ENCODE results near the gene CHST8. TPM values are rescaled to one million over a fixed set of nuclear protein-coding genes. Genes with fewer than 3 reads are reported as not detected.

CHST8 gene
- total RNA-seq, 1 donor, result not detected

GRCh38 chr19:33811246-33811645 is 189.5 kb downstream of the CHST8 start:
- H3K9me3 ChIP-seq (ENCODE audit: low read depth, low read length), result no peaks in the 10 kb centered on the region
- H3K4me1 ChIP-seq (ENCODE audit: insufficient read depth, low read length), result peaks cover 4% of the 10 kb centered on the region
- DNase-seq (ENCODE audit: insufficient read length, low spot score, missing footprints), result peak; percentile 62
- H3K27me3 ChIP-seq (ENCODE audit: insufficient read depth, low read length), result no peaks in the 10 kb centered on the region
- H3K79me2 ChIP-seq (ENCODE audit: insufficient read depth, low read length), result no peaks in the 10 kb centered on the region
- H3K4me2 ChIP-seq (ENCODE audit: insufficient read depth, low read length), result no peak overlapping the region
- peaks cover 8% of the 10 kb centered on the region for H3K36me3 ChIP-seq (ENCODE audit: insufficient read depth, low read length)
- no peak overlapping the region for H3K4me3 ChIP-seq (ENCODE audit: insufficient read depth, low read length)
- TF ChIP-seq CTCF (IDR thresholded peaks at IDR 0.05; ENCODE audit: extremely low read depth, low read depth, low read length), result no peak
- H2AFZ ChIP-seq (ENCODE audit: low read length), result no peak overlapping the region
- H3K27ac ChIP-seq (ENCODE audit: low read depth, low read length), result no peak overlapping the region
- H4K20me1 ChIP-seq (ENCODE audit: insufficient read depth, low read length), result peaks cover 8% of the 10 kb centered on the region

- TF ChIP-seq CTCF (IDR thresholded peaks at IDR 0.05; ENCODE audit: extremely low read depth, low read depth, low read length), result no peak
- Histone ChIP-seq H3K4me2 (ENCODE audit: insufficient read depth, low read length) (no peak overlapping the region), H2AFZ (ENCODE audit: low read length) (no peak overlapping the region), H3K79me2 (ENCODE audit: insufficient read depth, low read length) (no peaks in the 10 kb centered on the region), H3K27me3 (ENCODE audit: insufficient read depth, low read length) (no peaks in the 10 kb centered on the region), H3K36me3 (ENCODE audit: insufficient read depth, low read length) (peaks cover 6% of the 10 kb centered on the region), H3K27ac (ENCODE audit: low read depth, low read length) (no peak overlapping the region), H4K20me1 (ENCODE audit: insufficient read depth, low read length) (peaks cover 7% of the 10 kb centered on the region), H3K4me1 (ENCODE audit: insufficient read depth, low read length) (peaks cover 4% of the 10 kb centered on the region), H3K9me3 (ENCODE audit: low read depth, low read length) (no peaks in the 10 kb centered on the region), H3K4me3 (ENCODE audit: insufficient read depth, low read length) (no peak overlapping the region)
- peak; percentile 87 for DNase-seq (ENCODE audit: insufficient read length, low spot score, missing footprints)
These were observed 190.1 kb downstream of the CHST8 start for GRCh38 chr19:33811736-33812387.

- Histone ChIP-seq H3K27me3 (ENCODE audit: insufficient read depth, low read length) (no peaks in the 10 kb centered on the region), H3K4me3 (ENCODE audit: insufficient read depth, low read length) (no peak overlapping the region), H3K79me2 (ENCODE audit: insufficient read depth, low read length) (no peaks in the 10 kb centered on the region), H3K4me1 (ENCODE audit: insufficient read depth, low read length) (peaks cover 4% of the 10 kb centered on the region), H2AFZ (ENCODE audit: low read length) (no peak overlapping the region), H3K9me3 (ENCODE audit: low read depth, low read length) (no peaks in the 10 kb centered on the region), H3K36me3 (ENCODE audit: insufficient read depth, low read length) (peaks cover 2% of the 10 kb centered on the region), H3K27ac (ENCODE audit: low read depth, low read length) (no peak overlapping the region), H4K20me1 (ENCODE audit: insufficient read depth, low read length) (peaks cover 7% of the 10 kb centered on the region), H3K4me2 (ENCODE audit: insufficient read depth, low read length) (no peak overlapping the region)
- DNase-seq (ENCODE audit: insufficient read length, low spot score, missing footprints), result peak; percentile 57
- TF ChIP-seq CTCF (IDR thresholded peaks at IDR 0.05; ENCODE audit: extremely low read depth, low read depth, low read length), result no peak
These were observed 190.9 kb downstream of the CHST8 start for GRCh38 chr19:33812388-33813330.

All from osteoblast (primary cell).